Liver (tissue), 9 donors: ENCODE measurements around the gene GLI3. TPM values are rescaled to one million over a fixed set of nuclear protein-coding genes. Genes with fewer than 3 reads are reported as not detected.

Experiments used
- DNase-seq: peaks from one replicate; pipeline ENCODE4 v3.0.0-alpha.2; 2017; ENCODE audit warnings: low spot score
- H3K27ac ChIP-seq, 2 donors: one replicate each; pipeline ENCODE4 v1.7.0; 2013; ENCODE audit warnings: inconsistent platforms in 2 of 2, low read length in 2 of 2, control low read depth in 1 of 2, low read depth in 1 of 2, mild to moderate bottlenecking in 1 of 2
- H3K27me3 ChIP-seq, 4 donors: one replicate each; pipeline versions ENCODE4 v1.6.1 to v1.7.0; 2013; ENCODE audit warnings: low read length in 3 of 4, inconsistent platforms in 1 of 4, mild to moderate bottlenecking in 1 of 4, moderate library complexity in 1 of 4; ENCODE audit not compliant: control insufficient read depth in 4 of 4, insufficient read depth in 4 of 4
- H3K36me3 ChIP-seq, 4 donors: one replicate each; pipeline versions ENCODE4 v1.6.1 to v1.7.0; 2013; ENCODE audit warnings: low read length in 3 of 4, mild to moderate bottlenecking in 3 of 4, low read depth in 1 of 4, moderate library complexity in 1 of 4; ENCODE audit not compliant: control insufficient read depth in 4 of 4, insufficient read depth in 3 of 4
- H3K4me1 ChIP-seq, 4 donors: one replicate each; pipeline versions ENCODE4 v1.6.1 to v1.7.0; 2013; ENCODE audit warnings: low read length in 3 of 4, mild to moderate bottlenecking in 3 of 4, moderate library complexity in 1 of 4; ENCODE audit not compliant: control insufficient read depth in 4 of 4, insufficient read depth in 4 of 4
- H3K4me3 ChIP-seq, 3 donors: one replicate each; pipeline versions ENCODE4 v1.6.1 to v1.7.0; 2013; ENCODE audit warnings: low read length in 3 of 3, control low read depth in 1 of 3, low read depth in 1 of 3, mild to moderate bottlenecking in 1 of 3
- H3K9ac ChIP-seq, 2 donors: one replicate each; pipeline ENCODE4 v1.7.0; 2013; ENCODE audit warnings: low read length in 2 of 2, mild to moderate bottlenecking in 2 of 2, moderate library complexity in 2 of 2, control low read depth in 1 of 2, low read depth in 1 of 2
- H3K9me3 ChIP-seq, 4 donors: one replicate each; pipeline versions ENCODE4 v1.6.1 to v1.7.0; 2013; ENCODE audit warnings: low read length in 3 of 4; ENCODE audit not compliant: control insufficient read depth in 4 of 4
- EGR1 ChIP-seq, 2 donors: IDR thresholded peaks; 2 replicates each; pipeline ENCODE4 v1.6.1; 2016 to 2018; ENCODE audit warnings: antibody characterized with exemption in 2 of 2, low read depth in 2 of 2
- FOXA1 ChIP-seq: IDR thresholded peaks from 2 replicates; pipeline ENCODE4 v1.6.1; 2016; ENCODE audit warnings: antibody characterized with exemption
- FOXA2 ChIP-seq: IDR thresholded peaks from 2 replicates; pipeline ENCODE4 v1.6.1; 2016; ENCODE audit warnings: antibody characterized with exemption
- GABPA ChIP-seq, 2 donors: IDR thresholded peaks in 1 of 2; conservative IDR thresholded peaks in 1 of 2; 2 replicates each; pipeline ENCODE4 v1.6.1; 2016; ENCODE audit warnings: antibody characterized with exemption in 2 of 2, mild to moderate bottlenecking in 1 of 2, moderate library complexity in 1 of 2
- HNF4A ChIP-seq, 2 donors: conservative IDR thresholded peaks; 2 replicates each; pipeline ENCODE4 v1.6.1; 2016; ENCODE audit warnings: antibody characterized with exemption in 2 of 2, mild to moderate bottlenecking in 2 of 2
- HNF4G ChIP-seq: IDR thresholded peaks from 2 replicates; pipeline ENCODE4 v1.6.1; 2016; ENCODE audit warnings: antibody characterized with exemption
- JUND ChIP-seq, 2 donors: IDR thresholded peaks; 2 replicates each; pipeline ENCODE4 v1.6.1; 2016; ENCODE audit warnings: antibody characterized with exemption in 2 of 2
- NR2F2 ChIP-seq: IDR thresholded peaks from 2 replicates; pipeline ENCODE4 v1.6.1; 2016; ENCODE audit warnings: antibody characterized with exemption
- RAD21 ChIP-seq, 2 donors: IDR thresholded peaks; 2 replicates each; pipeline ENCODE4 v1.6.1; 2016; ENCODE audit warnings: antibody characterized with exemption in 2 of 2, mild to moderate bottlenecking in 2 of 2
- RXRA ChIP-seq, 2 donors: IDR thresholded peaks; 2 replicates each; pipeline ENCODE4 v1.6.1; 2017 to 2018; ENCODE audit warnings: antibody characterized with exemption in 2 of 2, mild to moderate bottlenecking in 1 of 2
- SP1 ChIP-seq: IDR thresholded peaks from 2 replicates; pipeline ENCODE4 v1.6.1; 2018; ENCODE audit warnings: antibody characterized with exemption, mild to moderate bottlenecking
- TAF1 ChIP-seq: conservative IDR thresholded peaks from 2 replicates; pipeline ENCODE4 v1.6.1; 2016; ENCODE audit warnings: antibody characterized with exemption, mild to moderate bottlenecking
- YY1 ChIP-seq: IDR thresholded peaks from 2 replicates; pipeline ENCODE4 v1.6.1; 2016; ENCODE audit warnings: antibody characterized with exemption, mild to moderate bottlenecking
- WGBS: extraction: QIAGEN DNeasy Blood & Tissue Kit; methylation state at CpG from one replicate; pipeline ENCODE4 v1.1.7; 2013; 5-methylcytosine and 5-hydroxymethylcytosine counted together
- polyA plus RNA-seq, 2 donors: library from polyadenylated mRNA; stranded (reverse) in 1 of 2; unstranded in 1 of 2; fragments of 200-250 nt in 1 of 2; fragments of >200 nt in 1 of 2; fragmentation: Nextera tagmentation in 1 of 2; extraction: Ambion mirVana in 1 of 2; gene quantifications; one replicate each; pipeline versions ENCODE4 v1.2.1 to v1.2.3, GENCODE V29; 2013 to 2015
- total RNA-seq, 2 donors: library from RNA; depleted of rRNA; stranded (reverse); fragments of >200 nt; gene quantifications; one replicate each; pipeline ENCODE4 v1.2.3, GENCODE V29; 2014
- TF ChIP-seq, protein P1 (sequence below): IDR thresholded peaks from 2 replicates; pipeline ENCODE4 v1.6.1; 2016; ENCODE audit warnings: antibody characterized with exemption, mild to moderate bottlenecking
- TF ChIP-seq, protein P2 (sequence below): IDR thresholded peaks from 2 replicates; pipeline ENCODE4 v1.6.1; 2016; ENCODE audit warnings: antibody characterized with exemption
- TF ChIP-seq, protein P3 (sequence below): IDR thresholded peaks from 2 replicates; pipeline ENCODE4 v1.6.1; 2016; ENCODE audit warnings: antibody characterized with exemption
- TF ChIP-seq, protein P4 (sequence below): fragments of 150-350 bp; IDR thresholded peaks from 2 replicates; pipeline ENCODE4 v1.5.1; 2017; ENCODE audit warnings: improper control_type of control experiment, low read depth, low read length; ENCODE audit not compliant: missing input control
- TF ChIP-seq, protein P5 (sequence below): IDR thresholded peaks from 2 replicates; pipeline ENCODE4 v1.6.1; 2016; ENCODE audit warnings: antibody characterized with exemption
- donor health status: healthy.
- donor health status: healthy.
- donor health status: healthy.
- donor health status: healthy.
- donor health status: healthy.

The GLI3 gene
- total and polyA plus RNA-seq, 4 donors, result 0.09 to 0.42 (median 0.26) TPM

DNA sequence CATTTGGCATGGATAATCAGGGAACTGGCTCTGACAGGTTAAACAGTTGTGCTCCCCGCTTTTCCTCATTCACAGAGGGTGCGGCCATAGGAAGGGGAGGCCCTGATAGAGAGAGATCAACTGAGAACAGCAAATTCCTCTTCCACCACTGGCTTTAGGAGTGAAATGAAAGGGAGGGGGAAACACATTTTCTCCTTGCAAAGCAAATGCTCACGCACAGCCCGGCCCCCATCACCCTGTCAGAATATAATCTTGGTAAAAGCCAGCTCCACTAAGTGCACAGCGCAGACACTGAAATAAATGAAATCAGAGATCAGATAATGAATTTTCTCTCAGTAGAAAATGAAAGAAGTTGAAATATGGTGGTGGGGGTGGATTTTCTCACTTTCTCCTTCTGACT lies 187.2 kb downstream of the GLI3 start:
- no peaks in the 10 kb centered on the region for H3K36me3 ChIP-seq
- no peak overlapping the region for H3K4me3 ChIP-seq
- H3K9me3 ChIP-seq, result no peaks in the 10 kb centered on the region
- WGBS, result 83% methylated on average over 5 of the region's 5 CpGs
- no peaks in the 10 kb centered on the region for H3K4me1 ChIP-seq
- H3K27ac ChIP-seq, result no peak overlapping the region
- no peak for DNase-seq
- TF ChIP-seq EGR1 (IDR thresholded peaks at IDR 0.05; ENCODE audit: low read depth in 2 of 2), result no peak
- no peak for TF ChIP-seq RAD21 (IDR thresholded peaks at IDR 0.05)
- no peak for TF ChIP-seq HNF4G
- TF ChIP-seq, protein P1, sequence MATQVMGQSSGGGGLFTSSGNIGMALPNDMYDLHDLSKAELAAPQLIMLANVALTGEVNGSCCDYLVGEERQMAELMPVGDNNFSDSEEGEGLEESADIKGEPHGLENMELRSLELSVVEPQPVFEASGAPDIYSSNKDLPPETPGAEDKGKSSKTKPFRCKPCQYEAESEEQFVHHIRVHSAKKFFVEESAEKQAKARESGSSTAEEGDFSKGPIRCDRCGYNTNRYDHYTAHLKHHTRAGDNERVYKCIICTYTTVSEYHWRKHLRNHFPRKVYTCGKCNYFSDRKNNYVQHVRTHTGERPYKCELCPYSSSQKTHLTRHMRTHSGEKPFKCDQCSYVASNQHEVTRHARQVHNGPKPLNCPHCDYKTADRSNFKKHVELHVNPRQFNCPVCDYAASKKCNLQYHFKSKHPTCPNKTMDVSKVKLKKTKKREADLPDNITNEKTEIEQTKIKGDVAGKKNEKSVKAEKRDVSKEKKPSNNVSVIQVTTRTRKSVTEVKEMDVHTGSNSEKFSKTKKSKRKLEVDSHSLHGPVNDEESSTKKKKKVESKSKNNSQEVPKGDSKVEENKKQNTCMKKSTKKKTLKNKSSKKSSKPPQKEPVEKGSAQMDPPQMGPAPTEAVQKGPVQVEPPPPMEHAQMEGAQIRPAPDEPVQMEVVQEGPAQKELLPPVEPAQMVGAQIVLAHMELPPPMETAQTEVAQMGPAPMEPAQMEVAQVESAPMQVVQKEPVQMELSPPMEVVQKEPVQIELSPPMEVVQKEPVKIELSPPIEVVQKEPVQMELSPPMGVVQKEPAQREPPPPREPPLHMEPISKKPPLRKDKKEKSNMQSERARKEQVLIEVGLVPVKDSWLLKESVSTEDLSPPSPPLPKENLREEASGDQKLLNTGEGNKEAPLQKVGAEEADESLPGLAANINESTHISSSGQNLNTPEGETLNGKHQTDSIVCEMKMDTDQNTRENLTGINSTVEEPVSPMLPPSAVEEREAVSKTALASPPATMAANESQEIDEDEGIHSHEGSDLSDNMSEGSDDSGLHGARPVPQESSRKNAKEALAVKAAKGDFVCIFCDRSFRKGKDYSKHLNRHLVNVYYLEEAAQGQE, result no peak
- TF ChIP-seq TAF1, result no peak
- TF ChIP-seq JUND (IDR thresholded peaks at IDR 0.05), result no peak
- no peak for TF ChIP-seq RXRA (IDR thresholded peaks at IDR 0.05)
- no peak for TF ChIP-seq NR2F2
- no peak for TF ChIP-seq SP1
- TF ChIP-seq HNF4A (conservative IDR thresholded peaks at IDR 0.05), result no peak
- TF ChIP-seq YY1, result no peak
- TF ChIP-seq GABPA (IDR thresholded peaks at IDR 0.05 in 1 of 2, conservative IDR thresholded peaks at IDR 0.05 in 1 of 2), result no peak
- no peak for TF ChIP-seq FOXA2
- TF ChIP-seq, protein P2, sequence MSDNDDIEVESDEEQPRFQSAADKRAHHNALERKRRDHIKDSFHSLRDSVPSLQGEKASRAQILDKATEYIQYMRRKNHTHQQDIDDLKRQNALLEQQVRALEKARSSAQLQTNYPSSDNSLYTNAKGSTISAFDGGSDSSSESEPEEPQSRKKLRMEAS, result no peak
- TF ChIP-seq, protein P3, sequence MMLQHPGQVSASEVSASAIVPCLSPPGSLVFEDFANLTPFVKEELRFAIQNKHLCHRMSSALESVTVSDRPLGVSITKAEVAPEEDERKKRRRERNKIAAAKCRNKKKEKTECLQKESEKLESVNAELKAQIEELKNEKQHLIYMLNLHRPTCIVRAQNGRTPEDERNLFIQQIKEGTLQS, result no peak
- no peak for TF ChIP-seq FOXA1
- TF ChIP-seq, protein P4, sequence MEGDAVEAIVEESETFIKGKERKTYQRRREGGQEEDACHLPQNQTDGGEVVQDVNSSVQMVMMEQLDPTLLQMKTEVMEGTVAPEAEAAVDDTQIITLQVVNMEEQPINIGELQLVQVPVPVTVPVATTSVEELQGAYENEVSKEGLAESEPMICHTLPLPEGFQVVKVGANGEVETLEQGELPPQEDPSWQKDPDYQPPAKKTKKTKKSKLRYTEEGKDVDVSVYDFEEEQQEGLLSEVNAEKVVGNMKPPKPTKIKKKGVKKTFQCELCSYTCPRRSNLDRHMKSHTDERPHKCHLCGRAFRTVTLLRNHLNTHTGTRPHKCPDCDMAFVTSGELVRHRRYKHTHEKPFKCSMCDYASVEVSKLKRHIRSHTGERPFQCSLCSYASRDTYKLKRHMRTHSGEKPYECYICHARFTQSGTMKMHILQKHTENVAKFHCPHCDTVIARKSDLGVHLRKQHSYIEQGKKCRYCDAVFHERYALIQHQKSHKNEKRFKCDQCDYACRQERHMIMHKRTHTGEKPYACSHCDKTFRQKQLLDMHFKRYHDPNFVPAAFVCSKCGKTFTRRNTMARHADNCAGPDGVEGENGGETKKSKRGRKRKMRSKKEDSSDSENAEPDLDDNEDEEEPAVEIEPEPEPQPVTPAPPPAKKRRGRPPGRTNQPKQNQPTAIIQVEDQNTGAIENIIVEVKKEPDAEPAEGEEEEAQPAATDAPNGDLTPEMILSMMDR, result no peak
- TF ChIP-seq, protein P5, sequence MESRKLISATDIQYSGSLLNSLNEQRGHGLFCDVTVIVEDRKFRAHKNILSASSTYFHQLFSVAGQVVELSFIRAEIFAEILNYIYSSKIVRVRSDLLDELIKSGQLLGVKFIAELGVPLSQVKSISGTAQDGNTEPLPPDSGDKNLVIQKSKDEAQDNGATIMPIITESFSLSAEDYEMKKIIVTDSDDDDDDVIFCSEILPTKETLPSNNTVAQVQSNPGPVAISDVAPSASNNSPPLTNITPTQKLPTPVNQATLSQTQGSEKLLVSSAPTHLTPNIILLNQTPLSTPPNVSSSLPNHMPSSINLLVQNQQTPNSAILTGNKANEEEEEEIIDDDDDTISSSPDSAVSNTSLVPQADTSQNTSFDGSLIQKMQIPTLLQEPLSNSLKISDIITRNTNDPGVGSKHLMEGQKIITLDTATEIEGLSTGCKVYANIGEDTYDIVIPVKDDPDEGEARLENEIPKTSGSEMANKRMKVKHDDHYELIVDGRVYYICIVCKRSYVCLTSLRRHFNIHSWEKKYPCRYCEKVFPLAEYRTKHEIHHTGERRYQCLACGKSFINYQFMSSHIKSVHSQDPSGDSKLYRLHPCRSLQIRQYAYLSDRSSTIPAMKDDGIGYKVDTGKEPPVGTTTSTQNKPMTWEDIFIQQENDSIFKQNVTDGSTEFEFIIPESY, result no peak
- H3K9ac ChIP-seq, result no peak overlapping the region
- no peaks in the 10 kb centered on the region for H3K27me3 ChIP-seq

DNA sequence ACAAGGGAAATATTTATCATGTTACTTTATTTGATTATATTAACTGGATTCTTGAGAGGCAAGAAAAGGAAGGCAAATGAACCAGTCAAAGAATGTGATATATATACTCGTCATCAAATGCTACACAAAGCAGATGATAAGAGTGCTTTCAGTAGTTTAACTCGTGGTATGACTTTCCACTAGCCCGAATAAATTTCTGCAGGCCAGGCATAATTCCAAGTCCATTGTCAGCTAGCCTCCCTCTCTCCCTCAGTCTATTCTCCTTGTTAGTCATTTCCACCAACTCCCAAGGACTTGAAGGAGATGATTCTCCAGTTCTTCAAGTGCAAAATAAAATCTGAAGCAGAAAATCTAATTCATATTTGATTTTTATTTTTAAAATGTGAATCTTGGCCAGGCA lies 190.5 kb downstream of the GLI3 start:
- H3K4me3 ChIP-seq, result no peak overlapping the region
- H3K4me1 ChIP-seq, result no peaks in the 10 kb centered on the region
- H3K36me3 ChIP-seq, result no peaks in the 10 kb centered on the region
- DNase-seq, result no peak
- H3K9me3 ChIP-seq, result no peaks in the 10 kb centered on the region
- H3K9ac ChIP-seq, result no peak overlapping the region
- no peaks in the 10 kb centered on the region for H3K27me3 ChIP-seq
- WGBS, result 60% methylated on average over 3 of the region's 3 CpGs
- H3K27ac ChIP-seq, result no peak overlapping the region
- TF ChIP-seq JUND (IDR thresholded peaks at IDR 0.05) (no peak), FOXA1 (no peak), EGR1 (IDR thresholded peaks at IDR 0.05; ENCODE audit: low read depth in 2 of 2) (no peak), HNF4G (no peak), RXRA (IDR thresholded peaks at IDR 0.05) (no peak), YY1 (no peak), HNF4A (conservative IDR thresholded peaks at IDR 0.05) (no peak), TAF1 (no peak)
- TF ChIP-seq, protein P5, result no peak
- TF ChIP-seq, protein P1, result no peak
- TF ChIP-seq, protein P3, result no peak
- TF ChIP-seq, protein P2, result no peak
